HL-60/S4 treated with retinoic acid at 250 ng/mL for 4 days and 3 days (cell line): ENCODE results near the gene CRYBG2.

ENCODE experiments used
- in situ Hi-C: fragments of 300-500 bp; cut with MboI; formaldehyde crosslinking; loops from 2 replicates; pipeline ENCODE4 v1.7.0; 2022; ENCODE audit warnings: low sequenced_read_pairs

CRYBG2 gene

DNA sequence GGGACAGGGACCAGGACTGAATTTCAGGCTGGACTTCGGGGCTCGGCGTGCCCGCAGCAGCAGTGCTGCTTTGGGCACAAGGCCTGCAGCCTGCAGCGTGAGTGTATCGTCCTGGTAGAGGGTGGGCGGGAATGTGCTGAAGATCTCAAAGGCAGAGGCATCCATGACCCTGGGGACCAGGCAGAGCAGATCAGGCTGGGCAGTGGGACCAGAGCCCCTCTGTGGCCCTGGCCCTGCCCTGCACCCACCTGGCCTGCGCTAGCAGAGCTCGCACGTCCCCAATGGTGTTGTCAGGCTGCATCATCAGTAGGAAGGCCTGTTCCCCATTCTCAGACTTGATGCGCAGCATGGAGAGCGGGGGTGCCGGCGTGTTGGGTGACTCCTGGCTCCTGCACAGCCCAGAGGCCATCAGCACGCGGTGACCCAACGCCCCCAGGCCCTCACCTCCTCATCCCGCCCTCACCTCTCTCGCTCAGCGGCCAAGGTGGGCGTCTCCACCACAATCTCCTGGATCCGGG is 71.5 kb downstream of the CRYBG2 start:
- in situ Hi-C loops = no loop called here

GRCh38 chr1:26281971-26282370 is 72.0 kb downstream of the CRYBG2 start:
- in situ Hi-C loops = no loop called here

DNA sequence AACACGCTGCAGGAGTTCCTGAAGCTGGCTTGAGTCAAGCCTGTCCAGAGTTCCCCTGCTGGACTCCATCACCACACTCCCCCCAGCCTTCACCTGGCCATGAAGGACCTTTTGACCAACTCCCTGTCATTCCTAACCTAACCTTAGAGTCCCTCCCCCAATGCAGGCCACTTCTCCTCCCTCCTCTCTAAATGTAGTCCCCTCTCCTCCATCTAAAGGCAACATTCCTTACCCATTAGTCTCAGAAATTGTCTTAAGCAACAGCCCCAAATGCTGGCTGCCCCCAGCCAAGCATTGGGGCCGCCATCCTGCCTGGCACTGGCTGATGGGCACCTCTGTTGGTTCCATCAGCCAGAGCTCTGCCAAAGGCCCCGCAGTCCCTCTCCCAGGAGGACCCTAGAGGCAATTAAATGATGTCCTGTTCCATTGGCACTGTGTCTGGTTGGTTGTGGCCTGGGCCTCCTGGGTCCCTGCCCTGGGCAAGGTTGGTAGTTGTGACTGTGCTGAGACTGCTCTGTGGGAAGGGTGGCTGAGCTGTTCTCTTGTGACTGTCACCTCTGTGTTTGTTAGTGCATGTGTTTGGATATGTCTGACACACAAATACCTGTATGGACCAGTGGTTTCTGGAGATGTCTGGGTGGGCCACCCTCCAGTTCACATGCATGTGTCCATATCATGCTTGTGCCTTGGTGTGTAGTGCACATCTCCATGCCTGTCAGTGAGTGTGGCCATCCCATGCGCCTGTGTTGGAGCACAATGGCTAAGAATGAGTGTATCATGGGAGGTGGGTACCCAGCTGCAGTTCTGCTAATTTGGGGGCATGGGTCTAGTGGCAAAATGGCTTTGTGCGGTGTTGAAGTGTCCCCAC is 72.6 kb downstream of the CRYBG2 start:
- in situ Hi-C loops = no loop called here

GRCh38 chr1:26280333-26281042 is 73.4 kb downstream of the CRYBG2 start:
- in situ Hi-C loops = no loop called here

DNA sequence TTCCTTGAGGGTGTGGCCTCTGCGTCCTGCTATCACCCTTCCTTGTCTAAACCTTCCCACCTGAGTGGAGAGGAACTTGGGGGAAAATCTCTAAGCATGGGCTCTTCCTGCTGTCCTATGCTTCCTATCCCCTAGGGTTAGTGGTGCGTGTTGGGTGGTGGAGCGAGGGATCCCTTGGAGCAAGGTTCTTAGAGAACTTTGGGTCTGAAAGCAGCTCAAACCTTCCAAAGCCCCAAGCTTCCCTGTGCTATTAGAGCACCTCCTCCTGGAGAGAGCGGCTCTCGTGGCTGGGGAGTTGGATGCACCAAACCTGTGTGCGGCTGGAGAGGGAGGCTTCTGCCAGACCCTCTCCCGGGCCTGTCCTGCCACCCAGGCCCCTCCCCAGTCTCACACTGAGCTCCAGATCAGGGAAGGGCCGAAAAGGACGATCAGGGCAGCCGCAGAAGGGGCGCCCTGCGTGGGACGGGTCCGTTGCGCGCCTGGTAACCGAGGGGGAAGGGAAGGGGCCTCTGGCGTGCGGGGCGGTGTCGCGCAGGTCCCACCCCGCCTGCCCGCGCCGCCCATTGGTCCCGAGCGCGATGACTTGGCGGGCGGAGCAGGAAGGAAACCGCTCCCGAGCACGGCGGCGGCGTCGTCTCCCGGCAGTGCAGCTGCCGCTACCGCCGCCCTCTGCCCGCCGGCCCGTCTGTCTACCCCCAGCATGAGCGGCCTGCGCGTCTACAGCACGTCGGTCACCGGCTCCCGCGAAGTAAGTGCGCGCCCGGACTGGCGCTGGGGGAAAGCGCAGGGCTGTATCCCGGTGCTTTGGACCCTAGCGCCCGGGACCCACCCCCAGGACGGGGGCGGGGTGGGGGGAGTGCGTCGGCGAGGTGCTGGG is 74.2 kb downstream of the CRYBG2 start, which contains the start of gene SH3BGRL3:
TSS of gene SH3BGRL3 (plus strand) at position 631 of the 877 bp plus-strand sequence. CDS start at position 701, 70 bp downstream.
- in situ Hi-C loops = no loop called here

- in situ Hi-C loops = no loop called here
Observed at GRCh38 chr1:26278724-26279455, 75.0 kb downstream of the CRYBG2 start.

- in situ Hi-C loops = no loop called here
Observed at GRCh38 chr1:26278303-26278702, 75.6 kb downstream of the CRYBG2 start.

- in situ Hi-C loops = no loop called here
Observed at GRCh38 chr1:26277719-26278118, 76.2 kb downstream of the CRYBG2 start.

DNA sequence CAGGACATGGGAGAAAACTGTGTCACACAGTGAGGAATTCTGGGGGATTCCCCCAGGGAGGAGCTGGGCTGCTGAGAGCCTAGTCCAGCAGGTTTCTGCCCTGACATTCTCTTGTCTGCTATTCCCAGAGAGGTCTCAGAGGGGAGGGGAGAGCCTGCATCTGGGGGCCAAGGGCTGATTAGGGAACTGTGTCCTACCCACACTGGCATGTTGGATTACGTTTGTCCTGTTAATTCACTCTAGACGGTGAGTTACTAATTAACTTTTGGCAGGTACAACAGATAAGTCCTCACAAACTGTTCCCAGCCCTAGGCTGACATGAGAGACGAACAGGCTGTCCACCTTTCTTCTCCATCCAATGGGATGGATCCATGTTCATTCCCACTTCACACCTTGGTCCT is 76.7 kb downstream of the CRYBG2 start:
- in situ Hi-C loops = no loop called here

- in situ Hi-C loops = no loop called here
Observed at GRCh38 chr1:26276432-26276838, 77.5 kb downstream of the CRYBG2 start.

DNA sequence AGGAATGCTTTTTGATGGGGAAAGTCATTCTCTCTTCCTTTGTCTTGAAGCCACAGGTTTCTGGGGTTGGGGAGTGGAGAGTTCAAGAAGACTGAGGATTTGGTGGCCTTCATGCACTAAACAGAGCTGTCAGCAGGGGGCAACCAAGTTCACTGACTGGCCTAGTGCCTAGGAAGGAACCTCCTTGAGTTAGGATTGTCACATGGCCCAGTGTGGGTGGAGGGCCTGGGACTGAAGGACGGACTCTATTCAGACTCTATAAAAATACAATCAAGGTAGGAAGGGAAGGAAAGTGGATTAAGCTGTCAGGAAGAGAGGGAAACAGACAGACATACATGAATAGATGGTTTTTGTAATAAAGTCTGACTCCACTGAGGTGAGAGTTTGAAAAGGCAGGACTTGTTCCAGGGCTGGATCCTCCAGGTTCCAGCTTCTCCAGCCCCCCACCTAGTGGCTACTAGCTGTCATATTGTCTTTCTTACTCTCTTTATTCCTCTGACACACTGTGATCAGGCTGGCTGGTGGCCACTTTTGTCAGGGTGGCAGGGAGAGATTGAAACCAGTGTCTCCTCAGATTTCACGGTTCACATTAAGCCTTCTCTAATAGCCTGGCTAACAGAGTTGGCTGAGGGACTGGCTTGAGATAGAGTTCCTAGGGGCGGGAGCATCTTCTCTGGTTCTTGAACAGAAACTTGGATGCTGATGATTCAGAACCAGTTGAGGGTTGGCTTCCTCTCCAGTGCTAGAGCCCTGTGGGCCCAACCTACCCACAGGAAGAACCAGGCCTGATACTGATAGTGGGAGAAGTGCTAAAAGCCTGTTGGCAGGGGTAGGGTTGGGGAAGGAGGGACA is 78.1 kb downstream of the CRYBG2 start:
- in situ Hi-C loops = no loop called here

- in situ Hi-C loops = no loop called here
Observed at GRCh38 chr1:26274801-26275425, 79.0 kb downstream of the CRYBG2 start.
